Fibroblast of skin of left biceps (primary cell): ENCODE results near the gene GLTPD2.

Experiments used
- DNase-seq, 2 experiments: peaks; one replicate each; pipeline ENCODE4 v3.0.0-alpha.2; 2013; ENCODE audit warnings: low read depth in 2 of 2

GLTPD2 gene

DNA sequence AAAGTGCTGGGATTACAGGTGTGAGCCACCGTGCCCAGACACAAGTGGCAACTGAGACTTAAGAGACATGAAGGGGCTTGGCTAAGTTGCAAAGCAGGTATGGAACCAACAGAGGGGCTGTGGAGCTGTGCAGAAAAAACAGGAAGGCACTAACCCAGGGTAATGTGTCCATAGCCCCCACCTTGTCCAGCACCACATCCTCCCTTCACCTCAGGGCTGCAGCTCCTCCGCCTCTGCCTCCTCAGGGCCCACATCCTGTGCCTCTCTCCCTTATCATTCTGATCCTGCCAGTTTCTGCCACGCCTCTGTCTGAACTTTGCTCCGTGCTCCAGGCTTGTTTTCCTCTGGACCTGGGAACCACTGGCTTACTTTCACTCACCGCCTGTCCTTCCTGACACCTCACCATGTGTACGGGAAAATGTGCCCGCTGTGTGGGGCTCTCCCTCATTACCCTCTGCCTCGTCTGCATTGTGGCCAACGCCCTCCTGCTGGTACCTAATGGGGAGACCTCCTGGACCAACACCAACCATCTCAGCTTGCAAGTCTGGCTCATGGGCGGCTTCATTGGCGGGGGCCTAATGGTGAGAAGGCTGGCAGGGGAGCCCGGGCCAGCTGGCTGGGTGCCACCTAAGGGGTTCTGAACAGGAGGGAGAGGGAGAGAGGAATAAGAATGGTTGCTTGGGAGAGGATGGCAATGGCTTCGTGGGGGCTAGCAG lies 17.1 kb upstream of the GLTPD2 start, which contains the start of gene TM4SF5:
Gene TM4SF5, plus strand, starts transcription at position 368 of the 716 bp plus-strand sequence. Its CDS starts 37 bp downstream, at position 405.
- no peak for DNase-seq

DNA sequence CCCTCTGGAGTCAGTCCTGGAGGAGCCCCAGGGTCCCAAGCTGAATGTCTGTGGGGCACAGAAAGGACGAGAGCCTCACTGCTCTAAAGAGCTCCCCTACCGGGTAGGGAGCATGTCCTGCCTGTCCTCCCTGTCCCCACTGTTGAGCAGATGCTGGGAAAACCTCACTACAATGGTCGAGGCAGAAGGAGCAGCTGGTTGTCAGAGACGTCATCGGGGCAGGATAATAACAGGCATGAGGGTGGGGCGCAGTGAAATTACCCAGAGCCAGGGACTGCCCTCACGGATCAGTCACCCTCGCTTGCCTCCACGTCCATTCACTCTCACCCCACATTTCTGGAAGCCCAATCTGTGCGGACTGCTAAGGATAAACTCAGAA lies 16.5 kb upstream of the GLTPD2 start:
- DNase-seq = no peak

DNA sequence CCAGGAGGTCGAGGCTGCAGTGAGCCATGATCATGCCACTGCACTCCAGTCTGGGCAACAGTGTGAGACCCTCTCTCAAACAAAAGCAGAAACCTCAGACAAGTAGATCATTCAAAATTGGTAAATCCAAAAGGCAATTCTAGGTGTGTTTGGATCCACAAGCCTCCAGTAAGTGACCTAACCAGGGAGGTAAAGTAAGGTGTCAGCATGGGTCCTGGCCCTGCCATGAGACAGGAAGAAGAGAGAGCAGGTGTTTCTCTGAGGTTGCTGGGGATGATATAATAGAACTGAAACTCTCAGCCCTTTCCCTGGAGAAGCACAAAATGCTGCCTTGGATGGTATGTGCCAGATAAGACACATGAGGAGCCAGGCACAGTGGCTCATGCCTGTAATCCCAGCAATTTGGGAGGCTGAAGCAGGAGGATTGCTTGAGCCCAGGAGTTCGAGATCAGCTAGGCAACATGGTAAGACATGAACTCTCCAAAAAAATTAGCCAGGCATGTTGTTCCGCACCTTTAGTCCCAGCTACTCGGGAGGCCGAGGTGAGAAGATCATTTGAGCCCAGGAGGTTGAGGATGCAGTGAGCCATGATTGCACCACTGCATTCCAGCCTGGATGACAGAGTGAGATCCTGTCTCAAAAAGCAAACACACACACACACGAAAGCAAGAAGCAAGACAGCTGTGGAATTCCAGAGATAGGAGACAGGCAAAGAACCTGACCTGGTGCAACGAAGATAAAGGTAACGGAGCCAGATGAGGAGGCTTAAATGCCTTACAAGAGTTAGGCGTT lies 10.6 kb upstream of the GLTPD2 start:
- no peak for DNase-seq

DNA sequence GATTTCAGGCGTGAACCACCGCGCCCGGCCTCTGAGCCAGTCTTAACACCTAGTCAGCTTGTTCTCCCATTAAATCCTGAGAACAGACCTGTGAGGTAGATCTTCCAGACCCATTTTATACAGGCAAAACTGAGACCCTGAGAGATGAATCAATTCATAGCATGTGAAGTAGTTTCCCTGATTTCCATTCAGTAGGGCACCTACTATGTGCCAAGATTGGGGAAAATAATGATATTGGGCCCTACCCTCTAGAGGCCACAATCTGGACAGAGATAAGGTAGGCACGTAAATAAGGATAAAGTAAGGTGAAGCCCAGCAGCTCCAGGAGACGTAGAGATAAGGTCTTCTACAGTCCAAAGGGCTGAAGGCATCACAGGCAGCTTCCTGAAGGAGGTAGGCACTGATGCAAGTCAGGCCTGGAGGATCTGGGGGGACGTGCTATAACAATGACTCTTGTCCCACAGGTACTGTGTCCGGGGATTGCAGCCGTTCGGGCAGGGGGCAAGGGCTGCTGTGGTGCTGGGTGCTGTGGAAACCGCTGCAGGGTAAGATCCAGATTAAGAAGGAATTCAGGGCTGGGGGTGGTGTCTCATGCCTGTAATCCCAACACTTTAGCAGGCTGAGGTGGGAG lies 8.3 kb upstream of the GLTPD2 start:
- no peak for DNase-seq

- DNase-seq = no peak
These were observed 6.1 kb upstream of the GLTPD2 start for GRCh38 chr17:4782652-4783051.

GRCh38 chr17:4785311-4786105 lies 3.3 kb upstream of the GLTPD2 start:
- no peak for DNase-seq

- DNase-seq = no peak
These were observed 2.7 kb upstream of the GLTPD2 start, which contains the start of gene VMO1 for GRCh38 chr17:4786106-4786511. VMO1 (minus strand) TSS chr17:4786364; CDS start chr17:4786352, 12 bp downstream.

DNA sequence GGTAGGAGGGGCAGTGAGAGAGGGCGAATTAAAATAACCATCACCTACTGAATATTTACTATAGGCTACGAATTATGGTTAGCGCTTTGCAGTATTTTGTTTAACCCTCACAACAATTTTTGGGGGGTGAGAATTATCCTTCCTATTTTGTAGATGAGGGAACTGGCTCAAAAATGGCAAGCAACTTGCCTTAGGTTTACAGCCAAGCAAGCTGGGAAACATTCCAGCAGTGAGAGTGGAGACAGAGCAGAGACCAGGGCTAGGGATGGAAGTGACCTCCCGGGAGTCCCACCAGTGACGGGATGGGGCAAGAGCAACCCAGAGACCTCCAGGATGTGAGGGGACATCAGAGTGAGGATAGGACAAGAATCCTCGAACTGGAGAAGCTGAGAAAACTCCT lies 2.2 kb upstream of the GLTPD2 start:
- no peak for DNase-seq

GRCh38 chr17:4788159-4788806 lies 481 bp upstream of the GLTPD2 start:
- DNase-seq = no peak

- no peak for DNase-seq
These were observed 862 bp downstream of the GLTPD2 start for GRCh38 chr17:4789701-4789950.

GRCh38 chr17:4789951-4790704 lies 1.4 kb downstream of the GLTPD2 start:
- peak; percentile 65 to 73 for DNase-seq

DNA sequence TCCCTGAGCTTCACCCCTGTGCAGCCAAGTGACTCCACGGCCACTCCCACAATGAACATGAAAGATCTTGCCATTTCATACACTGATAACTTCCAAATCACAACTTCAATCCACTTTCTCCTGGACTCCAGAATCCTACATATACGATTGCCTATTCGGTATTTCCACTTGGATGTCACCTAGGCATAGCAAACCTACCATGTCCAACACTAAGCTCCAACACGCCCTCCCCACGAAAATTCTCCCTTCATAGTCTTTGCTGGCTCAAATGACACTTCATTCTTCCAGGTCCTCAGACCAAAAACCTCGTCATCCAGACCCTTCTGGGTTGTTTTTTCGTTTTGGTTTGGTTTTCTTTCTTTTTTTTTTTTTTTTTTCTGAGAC lies 1.9 kb downstream of the GLTPD2 start:
- DNase-seq = no peak

- no peak for DNase-seq
These were observed 6.4 kb downstream of the GLTPD2 start for GRCh38 chr17:4795168-4795567.

GRCh38 chr17:4796552-4796920 lies 7.8 kb downstream of the GLTPD2 start:
- no peak for DNase-seq

- no peak for DNase-seq
These were observed 11.9 kb downstream of the GLTPD2 start for GRCh38 chr17:4800462-4801196.

GRCh38 chr17:4802228-4802627 lies 13.5 kb downstream of the GLTPD2 start, which contains the start of gene C17orf114:
C17orf114 (minus strand) TSS chr17:4802328.
- no peak for DNase-seq

- DNase-seq = no peak
These were observed 17.7 kb downstream of the GLTPD2 start for GRCh38 chr17:4806456-4806776.

- peak; percentile 34 to 36 for DNase-seq
These were observed 18.2 kb downstream of the GLTPD2 start, which contains the start of gene PLD2 for GRCh38 chr17:4806777-4807604. PLD2 (plus strand) TSS chr17:4807152; CDS start chr17:4807773, 621 bp downstream.
